ENCODE results near the gene SFXN2. TPM values are rescaled to one million over a fixed set of nuclear protein-coding genes. Genes with fewer than 3 reads are reported as not detected.

Gene SFXN2
- total RNA-seq, 2 experiments from 2014 or later, result 33.7 to 33.8 TPM

DNA sequence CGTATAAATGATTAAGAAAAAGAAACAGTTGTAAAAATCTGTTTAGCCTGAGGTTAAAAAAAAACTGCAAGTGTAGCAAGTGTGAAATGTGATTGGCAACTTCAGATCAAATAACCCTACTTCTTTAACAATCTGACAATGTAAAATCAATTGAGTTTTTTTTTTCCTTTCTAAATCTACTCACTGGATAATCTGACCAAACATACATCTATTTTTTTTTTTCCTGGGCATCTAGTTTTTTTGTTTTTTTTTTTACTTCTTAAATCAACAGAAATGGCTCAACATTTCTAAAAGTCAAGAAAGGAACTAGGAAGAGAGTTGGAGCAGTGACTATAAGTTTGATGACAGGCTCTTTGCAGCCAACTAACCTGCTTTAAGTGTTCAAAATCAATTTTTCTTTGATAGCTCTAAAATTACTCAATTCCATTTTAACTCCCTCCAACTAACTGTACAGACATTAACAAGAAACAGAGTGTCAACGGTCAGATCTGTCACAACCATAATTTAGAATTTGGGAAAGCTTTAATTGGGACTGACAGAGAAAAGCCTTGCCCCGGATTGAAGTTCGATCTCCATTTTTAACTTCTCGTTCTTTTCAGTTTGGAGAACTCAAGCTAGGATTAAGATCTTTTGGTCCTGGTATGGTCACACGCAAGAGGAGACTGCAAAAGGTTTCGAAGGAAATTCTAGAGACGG is 1.4 kb upstream of the SFXN2 start:
- ChIA-PET CTCF (interaction anchor here (1.2 to 5.0 kb wide), 3 partner anchors 51 to 319 kb away, joined by 3 to 29 read pairs (median 4); partner anchors contain the start of gene TRIM8), POLR2A (interaction anchor here (0.9 to 6.5 kb wide), 5 partner anchors 52 to 479 kb away, joined by 3 to 54 read pairs (median 4); partner anchors contain the start of gene TRIM8)

DNA sequence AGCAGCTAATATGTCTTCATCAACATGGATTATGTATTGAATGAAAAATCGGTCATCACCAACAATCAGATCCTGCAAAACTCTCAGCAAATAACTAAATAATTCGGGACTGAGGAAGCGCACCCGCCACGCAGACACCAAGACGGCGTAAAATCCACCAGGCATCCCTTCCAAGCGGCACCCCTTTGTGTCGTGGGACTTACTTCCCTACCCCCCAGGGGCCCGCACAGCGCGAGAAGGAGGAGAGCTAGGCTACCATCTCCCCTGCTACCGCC is 960 bp upstream of the SFXN2 start:
- POLR2A ChIA-PET, result interaction anchor here (0.6 to 6.5 kb wide), 6 partner anchors 10 to 479 kb away, joined by 3 to 54 read pairs (median 6); partner anchors contain the start of gene TRIM8
- CTCF ChIA-PET, result interaction anchor here (1.2 to 5.0 kb wide), 3 partner anchors 52 to 320 kb away, joined by 3 to 29 read pairs (median 4); partner anchors contain the start of gene TRIM8

DNA sequence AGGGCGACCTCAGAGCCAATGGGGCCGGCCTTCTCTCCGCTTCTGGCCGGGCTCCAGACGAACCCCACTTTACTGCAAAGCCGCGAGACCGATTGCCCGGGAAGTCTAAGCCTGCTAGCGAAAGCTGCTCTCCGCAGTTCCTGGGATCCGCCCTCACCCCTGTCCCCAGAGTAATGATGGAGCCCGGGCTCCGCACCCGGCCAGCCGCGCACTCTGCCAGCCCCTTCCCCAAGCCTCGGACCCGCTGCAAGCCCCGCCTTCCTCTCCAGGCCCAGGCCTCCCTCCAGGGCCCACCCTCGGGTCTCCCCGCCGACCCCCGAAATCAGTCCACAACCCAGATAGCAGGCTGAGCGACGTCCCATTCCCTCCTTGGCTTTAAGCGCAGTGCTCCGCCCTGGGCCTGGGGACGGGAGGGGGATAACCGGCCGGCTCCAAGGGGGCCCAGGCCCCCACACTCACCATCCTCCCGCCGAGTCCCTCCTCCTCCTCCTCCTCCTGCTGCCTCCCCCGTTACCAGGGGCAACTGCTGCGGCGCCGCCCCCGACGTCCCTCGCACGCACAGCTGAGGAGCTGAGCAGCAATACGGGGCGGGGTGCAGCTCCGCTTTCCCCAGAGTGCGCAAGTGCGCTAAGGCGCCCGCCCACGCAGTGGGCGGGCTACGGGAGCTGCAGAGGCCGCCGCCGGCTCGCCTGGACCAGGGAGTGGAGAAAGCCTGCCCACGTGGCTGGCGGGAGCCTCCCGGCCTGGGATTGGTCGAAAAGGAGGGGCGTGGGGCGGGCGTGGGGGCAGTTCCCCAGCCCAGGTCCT is 419 bp upstream of the SFXN2 start, which contains the start of gene ARL3:
ARL3 (minus strand) TSS at position 584 of the 807 bp plus-strand sequence; CDS start at position 462, 122 bp downstream.
- ChIA-PET CTCF (interaction anchor here (0.8 to 5.0 kb wide), 8 partner anchors 14 to 320 kb away, joined by 3 to 29 read pairs (median 3); partner anchors contain the start of gene TRIM8), POLR2A (interaction anchor here (0.5 to 6.5 kb wide), 12 partner anchors 11 to 1699 kb away, joined by 3 to 54 read pairs (median 4); partner anchors contain the start of genes TRIM8 and WBP1L)

DNA sequence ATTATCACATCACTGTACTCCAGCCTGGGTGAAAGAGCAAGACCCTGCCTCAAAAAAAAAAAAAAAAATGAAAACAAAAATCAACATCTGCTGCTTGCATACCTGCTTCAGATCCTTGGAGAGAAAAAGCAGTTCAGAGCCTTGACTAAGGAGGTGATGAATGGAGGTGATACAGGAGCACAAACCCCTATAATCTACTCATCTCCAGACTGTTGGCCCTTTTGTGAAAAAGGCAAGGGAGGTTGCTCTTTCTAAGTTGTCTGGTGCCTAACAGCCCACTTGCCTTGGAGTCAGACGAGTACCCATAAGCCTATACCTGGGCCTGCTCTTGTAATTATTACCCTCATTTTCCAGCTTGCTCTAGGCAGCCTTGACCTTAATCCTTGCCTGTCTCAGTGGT is 1.4 kb downstream of the SFXN2 start:
- ChIA-PET CTCF (interaction anchor here (0.7 kb wide), 1 partner anchor 23 kb away, joined by 3 read pairs; no protein-coding TSS in a partner anchor), POLR2A (interaction anchor here (0.7 kb wide), 1 partner anchor 432 kb away, joined by 5 read pairs; no protein-coding TSS in a partner anchor)

DNA sequence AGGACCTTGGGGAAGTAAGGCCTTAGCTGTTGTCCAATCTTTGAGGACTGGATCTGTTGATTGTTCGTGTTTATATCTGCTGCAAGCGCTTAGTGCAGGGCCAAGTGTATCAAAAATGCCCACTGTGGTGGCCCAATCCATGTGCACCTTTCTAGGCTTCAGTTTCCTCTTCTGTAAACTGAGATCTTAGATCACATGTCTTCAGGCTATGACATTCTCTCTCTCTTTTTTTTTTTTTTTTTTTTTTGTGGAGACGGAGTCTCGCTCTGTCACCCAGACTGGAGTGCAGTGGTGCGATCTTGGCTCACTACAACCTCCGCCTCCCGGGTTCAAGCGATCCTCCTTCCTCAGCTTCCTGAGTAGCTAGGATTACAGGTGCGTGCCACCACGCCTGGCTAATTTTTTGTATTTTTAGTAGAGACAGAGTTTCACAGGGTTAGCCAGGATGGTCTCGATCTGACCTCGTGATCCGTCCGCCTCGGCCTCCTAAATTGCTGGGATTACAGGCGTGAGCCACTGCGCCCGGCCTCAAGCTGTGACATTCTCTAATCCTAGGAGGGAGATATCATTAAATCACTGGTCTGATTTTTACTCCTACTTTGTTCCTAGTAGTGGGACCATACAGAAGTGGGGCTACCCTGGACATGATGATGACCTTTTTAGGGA is 2.6 kb downstream of the SFXN2 start:
- POLR2A ChIA-PET, result interaction anchor here (0.7 kb wide), 1 partner anchor 27 kb away, joined by 7 read pairs; no protein-coding TSS in a partner anchor

DNA sequence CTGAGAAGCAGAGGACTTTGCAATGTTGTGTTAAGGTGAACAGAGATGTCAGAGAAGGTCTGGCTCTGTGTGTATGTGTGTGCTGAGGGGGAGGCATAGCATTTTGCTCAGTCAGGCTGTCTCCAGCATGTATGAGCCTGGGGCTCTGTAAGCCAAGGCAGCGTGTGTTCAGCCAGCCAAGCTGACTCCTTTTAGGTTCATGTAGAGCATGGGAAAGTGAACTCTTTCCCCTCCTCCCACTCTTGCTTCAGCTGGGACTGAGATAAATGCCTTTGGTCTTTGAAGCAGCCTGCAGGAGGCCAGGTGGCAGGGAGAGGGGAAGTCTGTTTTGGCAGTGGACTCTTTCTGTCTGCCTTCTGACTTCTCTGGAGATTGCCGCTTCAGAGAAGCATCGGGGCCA is 3.8 kb downstream of the SFXN2 start:
- POLR2A ChIA-PET, result no interaction called here
- CTCF ChIA-PET, result no interaction called here

More for the DNA sequence above, 2.6 kb downstream of the SFXN2 start:
- CTCF ChIA-PET, result interaction anchor here (0.7 kb wide), 2 partner anchors 201 to 204 kb away, joined by 5 to 6 read pairs; partner anchors contain the start of gene CNNM2

DNA sequence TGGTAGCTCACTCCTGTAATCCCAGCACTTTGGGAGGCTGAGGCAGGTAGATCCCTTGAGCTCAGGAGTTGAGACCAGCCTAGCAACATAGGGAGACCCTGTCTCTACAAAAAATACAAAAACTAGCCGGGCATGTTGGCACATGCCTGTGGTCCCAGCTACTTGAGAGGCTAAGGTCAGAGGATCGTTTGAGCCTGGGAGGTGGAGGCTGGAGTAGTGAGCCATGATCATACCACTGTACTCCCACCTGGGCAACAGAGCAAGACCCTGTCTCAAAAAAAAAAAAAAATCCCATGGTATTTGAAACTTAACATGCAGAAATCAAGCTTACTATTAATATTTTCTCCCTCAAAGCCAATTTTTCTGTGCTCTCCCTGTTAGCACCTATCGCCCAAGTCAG is 5.9 kb downstream of the SFXN2 start:
- CTCF ChIA-PET, result interaction anchor here (0.6 to 1.0 kb wide), 2 partner anchors 107 to 206 kb away, joined by 3 to 4 read pairs; no protein-coding TSS in a partner anchor
- POLR2A ChIA-PET, result interaction anchor here (0.5 to 0.6 kb wide), 2 partner anchors 201 to 1714 kb away, joined by 3 to 4 read pairs; no protein-coding TSS in a partner anchor

DNA sequence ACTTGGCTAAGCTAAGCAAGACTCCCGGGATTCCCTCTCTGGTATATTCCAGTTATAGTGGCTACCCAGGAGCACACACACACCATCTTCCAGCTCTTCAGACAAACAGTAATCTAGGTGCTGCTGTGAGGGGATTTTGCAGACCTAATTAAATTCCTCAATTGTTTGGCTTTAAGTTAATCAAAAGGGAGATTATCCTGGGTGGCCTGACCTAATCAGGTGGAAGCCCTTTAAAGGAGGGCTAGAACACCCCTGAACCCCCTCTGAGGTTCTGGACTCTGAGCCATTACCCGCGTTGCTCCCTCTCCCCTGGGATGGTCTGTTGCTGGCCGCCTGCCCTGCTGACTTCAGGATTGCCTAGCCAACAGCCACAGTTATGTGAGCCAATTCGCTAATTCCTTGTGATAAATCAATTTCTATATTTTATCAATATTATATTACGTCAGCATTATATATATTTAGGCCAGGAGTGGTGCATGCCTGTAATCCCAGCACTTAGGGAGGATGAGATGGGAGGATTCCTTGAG is 6.4 kb downstream of the SFXN2 start:
- POLR2A ChIA-PET, result interaction anchor here (0.6 kb wide), 1 partner anchor 1715 kb away, joined by 3 read pairs; no protein-coding TSS in a partner anchor
- CTCF ChIA-PET, result interaction anchor here (0.6 kb wide), 1 partner anchor 106 kb away, joined by 3 read pairs; no protein-coding TSS in a partner anchor

DNA sequence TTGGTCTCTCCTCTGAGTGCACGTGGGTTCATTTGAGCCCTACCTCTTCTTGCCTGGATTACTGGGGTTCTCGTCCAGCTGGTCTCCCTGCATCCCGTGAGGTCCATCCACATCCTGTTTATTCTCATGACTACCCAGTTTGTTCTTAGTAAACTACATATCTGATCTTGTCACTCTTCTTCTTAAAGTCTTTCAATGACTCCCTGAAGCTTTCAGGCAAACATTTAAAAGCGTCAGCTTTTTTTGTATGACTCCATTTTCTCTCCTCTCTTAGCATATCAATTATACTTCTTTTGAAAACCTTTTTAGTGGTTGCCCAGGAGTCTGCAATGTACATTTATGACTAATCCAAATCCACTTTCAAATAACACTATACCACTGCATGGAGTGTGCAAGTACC is 7.5 kb downstream of the SFXN2 start:
- CTCF ChIA-PET, result no interaction called here
- POLR2A ChIA-PET, result no interaction called here

DNA sequence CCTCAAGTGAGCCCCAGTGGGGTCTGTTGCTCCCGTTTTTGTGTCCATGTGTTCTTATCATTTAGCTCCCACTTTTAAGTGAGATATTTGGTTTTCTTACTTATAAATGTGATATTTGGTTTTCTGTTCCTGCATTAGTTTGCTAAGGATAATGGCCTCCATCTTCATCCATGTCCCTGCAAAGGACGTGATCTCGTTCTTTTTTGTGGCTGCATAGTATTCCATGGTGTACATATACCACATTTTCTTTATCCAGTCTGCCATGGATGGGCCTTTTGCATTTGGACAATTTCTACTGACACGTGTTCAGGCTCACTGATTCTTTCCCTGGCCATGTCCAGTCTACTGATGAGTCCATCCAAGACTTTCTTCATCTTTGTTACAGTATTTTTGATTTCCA is 9.6 kb downstream of the SFXN2 start:
- ChIA-PET CTCF (interaction anchor here (1.4 kb wide), 1 partner anchor 9 kb away, joined by 3 read pairs; no protein-coding TSS in a partner anchor), POLR2A (no interaction called here)

DNA sequence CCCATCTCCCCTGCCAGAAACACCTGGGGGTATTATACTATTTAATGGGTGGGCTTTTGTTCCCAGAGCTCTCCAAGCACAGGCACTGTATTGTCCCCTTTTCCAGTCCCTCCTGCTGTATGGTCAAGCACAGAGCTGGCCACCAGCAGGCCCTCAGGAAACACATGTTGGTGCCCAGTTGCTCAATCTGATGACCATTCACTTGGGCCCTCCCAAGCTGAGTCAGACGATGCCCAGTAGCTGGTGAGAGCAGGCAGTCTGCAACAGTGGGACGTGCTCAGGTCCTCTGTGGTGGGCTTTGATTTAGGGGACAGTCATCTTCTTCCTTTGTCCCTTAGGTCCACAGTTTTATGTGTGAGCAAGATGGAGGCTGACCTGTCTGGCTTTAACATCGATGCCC is 11.8 kb downstream of the SFXN2 start:
- ChIA-PET CTCF (no interaction called here), POLR2A (interaction anchor here (1.4 kb wide), 1 partner anchor 12 kb away, joined by 4 read pairs; the partner anchor contains the start of genes ARL3 and SFXN2)

DNA sequence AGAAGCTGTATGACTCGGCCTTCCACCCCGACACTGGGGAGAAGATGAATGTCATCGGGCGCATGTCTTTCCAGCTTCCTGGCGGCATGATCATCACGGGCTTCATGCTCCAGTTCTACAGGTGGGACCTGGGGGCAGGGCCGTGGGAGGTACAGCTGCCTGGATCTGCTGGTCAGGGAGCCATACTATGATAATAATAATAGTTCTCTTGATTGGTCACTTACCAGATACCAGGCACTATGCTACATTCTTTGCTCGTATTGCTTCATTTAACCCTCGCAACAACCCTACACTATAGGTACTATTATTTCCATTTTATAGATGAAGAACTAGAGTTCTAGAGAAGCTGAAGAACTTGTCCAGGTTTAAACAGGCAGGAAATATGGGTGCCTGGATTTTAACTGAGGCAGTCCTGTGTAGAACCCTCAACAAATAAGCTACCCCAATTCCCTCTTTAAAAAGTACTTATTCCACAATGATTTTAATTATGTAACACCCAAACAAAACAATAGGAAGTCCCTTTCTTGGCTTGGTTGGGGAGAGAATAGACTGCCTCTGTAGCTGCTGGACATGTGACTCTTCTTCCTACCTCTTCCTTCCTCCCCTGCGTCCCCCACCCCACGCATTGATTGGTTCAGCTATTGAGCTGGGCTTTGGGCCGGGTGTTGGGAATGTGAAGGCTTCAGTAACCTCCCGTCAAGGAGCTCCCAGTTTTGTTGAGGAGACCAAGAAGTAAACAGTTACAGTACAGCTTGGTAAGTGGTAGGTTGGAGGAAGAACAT is 12.8 kb downstream of the SFXN2 start:
- CTCF ChIA-PET, result interaction anchor here (0.6 to 1.4 kb wide), 2 partner anchors 13 to 597 kb away, joined by 3 to 5 read pairs; partner anchors contain the start of genes ARL3 and SFXN2
- POLR2A ChIA-PET, result interaction anchor here (1.4 kb wide), 1 partner anchor 12 kb away, joined by 4 read pairs; the partner anchor contains the start of genes ARL3 and SFXN2

DNA sequence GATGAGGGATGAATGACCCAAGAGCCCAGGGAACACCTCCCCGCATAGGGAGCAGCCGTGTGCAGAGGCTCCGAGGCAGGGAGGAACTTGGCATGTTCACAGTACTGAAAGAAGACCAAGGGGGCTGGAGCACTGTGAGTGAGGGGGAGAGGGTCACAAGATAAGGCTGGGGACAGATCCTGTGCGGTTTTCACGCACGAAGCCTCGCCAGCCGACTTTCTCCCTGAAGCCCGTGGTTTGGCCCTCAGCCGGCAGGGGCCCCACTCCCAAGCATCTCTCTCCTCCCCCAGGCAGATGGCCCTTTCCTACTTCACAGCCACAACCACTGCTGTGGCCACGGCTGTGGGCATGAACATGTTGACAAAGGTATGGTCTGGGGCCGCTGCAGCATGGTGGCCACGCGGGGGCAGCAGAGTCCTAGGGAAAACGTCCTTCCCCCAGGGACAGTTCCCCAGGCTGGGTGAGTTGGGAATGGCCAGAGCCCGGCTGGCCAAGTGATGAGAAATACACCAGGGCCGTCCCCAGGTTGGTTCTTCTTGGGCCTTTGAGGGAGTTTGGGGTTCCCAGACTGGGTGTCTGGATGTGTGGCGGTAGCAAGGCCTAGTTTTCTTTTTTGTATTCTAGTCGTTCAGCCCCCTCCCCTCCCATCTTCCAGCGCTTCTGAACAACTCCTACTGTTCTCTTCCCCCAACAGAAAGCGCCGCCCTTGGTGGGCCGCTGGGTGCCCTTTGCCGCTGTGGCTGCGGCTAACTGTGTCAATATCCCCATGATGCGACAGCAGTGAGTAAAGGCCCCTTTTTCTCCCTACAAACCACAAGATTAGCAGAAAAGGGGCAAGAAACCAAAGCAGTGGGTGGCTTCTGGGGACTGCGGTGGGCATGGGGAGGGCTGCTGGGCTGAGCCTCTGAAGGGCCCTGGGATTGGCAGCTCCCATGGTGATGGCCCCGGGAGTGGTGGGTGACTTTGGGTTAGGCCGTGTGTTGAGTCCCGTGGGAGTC is 14.9 kb downstream of the SFXN2 start:
- CTCF ChIA-PET, result interaction anchor here (1.4 kb wide), 1 partner anchor 15 kb away, joined by 5 read pairs; the partner anchor contains the start of genes ARL3 and SFXN2

DNA sequence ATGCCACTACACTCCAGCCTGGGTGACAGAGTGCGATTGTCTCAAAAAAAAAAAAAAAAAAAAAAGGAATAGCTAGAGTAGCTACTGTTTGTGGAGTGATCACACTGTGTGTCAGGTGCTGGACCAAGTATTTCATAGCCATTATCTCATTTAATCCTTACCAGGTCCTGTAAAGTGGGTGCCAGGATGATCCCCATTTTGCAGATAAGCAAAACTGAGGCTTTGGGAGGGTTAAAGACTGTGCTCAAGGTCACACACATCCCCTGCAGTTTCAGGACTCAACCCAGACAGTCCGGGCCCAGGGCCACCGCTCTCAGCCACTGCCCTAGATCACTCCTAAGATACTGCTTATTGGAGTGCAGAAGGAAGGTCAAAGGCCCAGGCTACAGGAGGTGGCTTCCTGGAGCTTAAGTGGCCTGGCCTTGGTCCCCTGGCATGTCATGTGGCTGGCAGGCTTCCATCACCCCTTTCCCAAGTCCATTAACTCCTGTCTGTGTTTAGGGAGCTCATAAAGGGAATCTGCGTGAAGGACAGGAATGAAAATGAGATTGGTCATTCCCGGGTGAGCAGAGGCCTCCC is 16.9 kb downstream of the SFXN2 start:
- CTCF ChIA-PET, result no interaction called here
- POLR2A ChIA-PET, result interaction anchor here (0.6 kb wide), 1 partner anchor 8 kb away, joined by 9 read pairs; no protein-coding TSS in a partner anchor

More for the DNA sequence above, 14.9 kb downstream of the SFXN2 start:
- POLR2A ChIA-PET, result no interaction called here

DNA sequence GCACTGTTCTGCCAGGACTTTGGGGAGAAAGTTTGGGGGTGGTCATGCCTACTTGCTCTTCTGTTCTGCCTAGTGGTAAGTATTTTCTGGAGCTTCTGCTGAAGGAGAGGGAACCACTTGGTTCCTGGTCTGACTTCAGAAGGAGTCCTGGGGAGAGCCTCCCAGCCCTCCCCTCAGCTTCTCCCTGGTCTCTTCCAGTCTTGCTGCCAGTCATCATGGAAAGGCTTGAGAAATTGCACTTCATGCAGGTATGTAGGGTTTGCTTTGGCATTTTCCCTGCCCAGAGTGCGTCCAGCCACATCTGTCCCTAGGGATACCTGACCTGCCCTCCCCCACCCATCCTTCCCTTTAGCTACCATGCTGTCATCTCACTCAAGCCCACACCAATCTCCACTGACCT is 18.2 kb downstream of the SFXN2 start:
- ChIA-PET CTCF (interaction anchor here (1.0 to 1.2 kb wide), 2 partner anchors 9 to 11 kb away, joined by 3 read pairs; no protein-coding TSS in a partner anchor), POLR2A (no interaction called here)

DNA sequence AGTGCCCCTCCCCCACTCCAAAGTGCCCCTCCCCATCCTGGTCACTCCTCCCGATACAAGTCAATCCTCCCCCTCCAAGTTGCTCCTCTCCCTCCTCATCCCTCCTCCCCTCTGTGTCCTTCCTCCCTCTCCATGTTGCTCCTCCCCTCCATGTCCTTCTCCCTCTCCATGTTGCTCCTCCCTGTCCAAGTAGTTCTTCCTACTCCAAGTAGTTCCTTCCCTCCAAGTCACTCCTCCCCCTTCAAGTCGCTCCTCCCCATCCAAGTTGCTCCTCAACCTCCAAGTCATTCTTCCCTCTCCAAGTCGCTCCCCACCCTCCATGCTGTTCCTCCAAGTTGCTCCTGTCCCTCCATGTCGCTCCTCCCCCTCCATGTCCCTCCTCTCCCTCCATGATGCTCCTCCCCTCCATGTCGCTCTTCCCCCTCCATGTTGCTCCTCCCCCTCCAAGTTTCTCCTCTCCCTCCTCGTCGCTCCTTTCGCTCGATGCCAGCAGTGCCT is 20.7 kb downstream of the SFXN2 start:
- ChIA-PET CTCF (no interaction called here), POLR2A (no interaction called here)

Measured in activated CD8-positive, alpha-beta memory T cell treated with anti-CD3 and anti-CD28 coated beads for 36 hours (primary cell).